ENCODE results near the gene GDNF. TPM values are rescaled to one million over a fixed set of nuclear protein-coding genes. Genes with fewer than 3 reads are reported as not detected.
A peak's percentile ranks its signal among the peaks of the same experiment; 100 is the strongest.

Gene GDNF
- total and polyA plus RNA-seq, 4 donors, result 0.09 to 0.25 TPM; not detected in 2

- H3K4me3 ChIP-seq (ENCODE audit: low read depth in 1 of 3, low read length in 3 of 3), result peak overlapping the region in 2 of 3 donors; percentile 33 to 45
- WGBS, result 5% methylated on average over 65 of the region's 65 CpGs
- no peak overlapping the region for H3K9ac ChIP-seq (ENCODE audit: low read depth in 1 of 2, low read length in 2 of 2)
- H3K27ac ChIP-seq (ENCODE audit: low read depth in 1 of 2, low read length in 2 of 2), result no peak overlapping the region
- H3K9me3 ChIP-seq (ENCODE audit: control insufficient read depth in 4 of 4, low read length in 3 of 4), result no peaks in the 10 kb centered on the region
- no peak for TF ChIP-seq HNF4G (IDR thresholded peaks at IDR 0.05)
- no peak for TF ChIP-seq EGR1 (IDR thresholded peaks at IDR 0.05; ENCODE audit: low read depth in 2 of 2)
- TF ChIP-seq CTCF (IDR thresholded peaks at IDR 0.05; ENCODE audit: low read depth, low read length, missing input control), result no peak
- no peak for TF ChIP-seq MAX (IDR thresholded peaks at IDR 0.05)
- no peak for TF ChIP-seq TAF1 (conservative IDR thresholded peaks at IDR 0.05)
- no peak for TF ChIP-seq RAD21 (IDR thresholded peaks at IDR 0.05)
- no peak for TF ChIP-seq JUND (IDR thresholded peaks at IDR 0.05)
- TF ChIP-seq REST (IDR thresholded peaks at IDR 0.05), result no peak
- no peak for TF ChIP-seq GABPA (IDR thresholded peaks at IDR 0.05 in 1 of 2, conservative IDR thresholded peaks at IDR 0.05 in 1 of 2)
- TF ChIP-seq FOXA1 (IDR thresholded peaks at IDR 0.05), result no peak
- no peak for DNase-seq (ENCODE audit: low spot score)
- no peaks in the 10 kb centered on the region for H3K36me3 ChIP-seq (ENCODE audit: control insufficient read depth in 4 of 4, insufficient read depth in 3 of 4, low read depth in 1 of 4, low read length in 3 of 4)
- peaks cover 0 to 3% (median under 1%) of the 10 kb centered on the region in 4 donors for H3K27me3 ChIP-seq (ENCODE audit: control insufficient read depth in 4 of 4, insufficient read depth in 4 of 4, low read length in 3 of 4)
- H3K4me1 ChIP-seq (ENCODE audit: control insufficient read depth in 4 of 4, insufficient read depth in 4 of 4, low read length in 3 of 4), result peaks cover 17 to 47% (median 40%) of the 10 kb centered on the region in 4 donors
Observed at GRCh38 chr5:37836592-37837413, 3.0 kb downstream of the GDNF start.

- TF ChIP-seq ATF3 (IDR thresholded peaks at IDR 0.05) (no peak), RXRA (IDR thresholded peaks at IDR 0.05) (no peak), NR2F2 (IDR thresholded peaks at IDR 0.05) (no peak), CTCF (IDR thresholded peaks at IDR 0.05; ENCODE audit: low read depth, low read length, missing input control) (no peak), FOXA1 (IDR thresholded peaks at IDR 0.05) (no peak), RAD21 (IDR thresholded peaks at IDR 0.05) (no peak), ZBTB33 (IDR thresholded peaks at IDR 0.05) (no peak), MAX (IDR thresholded peaks at IDR 0.05) (no peak), SP1 (IDR thresholded peaks at IDR 0.05) (no peak), JUND (IDR thresholded peaks at IDR 0.05) (no peak), EGR1 (IDR thresholded peaks at IDR 0.05; ENCODE audit: low read depth in 2 of 2) (no peak), FOXA2 (IDR thresholded peaks at IDR 0.05) (no peak), YY1 (IDR thresholded peaks at IDR 0.05) (no peak)
- H3K4me3 ChIP-seq (ENCODE audit: low read depth in 1 of 3, low read length in 3 of 3), result peak overlapping the region in 2 of 3 donors; percentile 33 to 45
- H3K27ac ChIP-seq (ENCODE audit: low read depth in 1 of 2, low read length in 2 of 2), result no peak overlapping the region
- no peaks in the 10 kb centered on the region for H3K9me3 ChIP-seq (ENCODE audit: control insufficient read depth in 4 of 4, low read length in 3 of 4)
- H3K36me3 ChIP-seq (ENCODE audit: control insufficient read depth in 4 of 4, insufficient read depth in 3 of 4, low read depth in 1 of 4, low read length in 3 of 4), result no peaks in the 10 kb centered on the region
- no peak overlapping the region for H3K9ac ChIP-seq (ENCODE audit: low read depth in 1 of 2, low read length in 2 of 2)
- peaks cover 17 to 47% (median 40%) of the 10 kb centered on the region in 4 donors for H3K4me1 ChIP-seq (ENCODE audit: control insufficient read depth in 4 of 4, insufficient read depth in 4 of 4, low read length in 3 of 4)
- no peak for DNase-seq (ENCODE audit: low spot score)
- WGBS, result 18% methylated on average over 16 of the region's 16 CpGs
- H3K27me3 ChIP-seq (ENCODE audit: control insufficient read depth in 4 of 4, insufficient read depth in 4 of 4, low read length in 3 of 4), result peaks cover 0 to 3% (median 0%) of the 10 kb centered on the region in 4 donors
Observed at GRCh38 chr5:37836235-37836591, 3.6 kb downstream of the GDNF start.

Data from liver (tissue), 9 donors.